AG09309 (cell line): Measurements from ENCODE around the gene TMED6.
"Not testable (repeated sequence)": the region's sequence is repeated elsewhere in the genome, so short reads cannot be mapped to it uniquely, and the experiment has no call there.

ENCODE experiments used
- DNase-seq: peaks from one replicate; pipeline ENCODE4 v3.0.0-alpha.2; 2010; ENCODE audit warnings: low read depth
- H3K4me3 ChIP-seq: 2 replicates; pipeline ENCODE4 v1.5.1; 2011; ENCODE audit warnings: mild to moderate bottlenecking, low read depth, low read length, moderate library complexity; ENCODE audit not compliant: control insufficient read depth
- TF ChIP-seq, protein P1 (sequence below): IDR thresholded peaks from 2 replicates; pipeline ENCODE4 v1.5.1; 2011; ENCODE audit warnings: mild to moderate bottlenecking, low read depth, low read length, inconsistent platforms; ENCODE audit not compliant: insufficient read depth, control insufficient read depth; ENCODE audit errors: missing control alignments

TMED6 gene

DNA sequence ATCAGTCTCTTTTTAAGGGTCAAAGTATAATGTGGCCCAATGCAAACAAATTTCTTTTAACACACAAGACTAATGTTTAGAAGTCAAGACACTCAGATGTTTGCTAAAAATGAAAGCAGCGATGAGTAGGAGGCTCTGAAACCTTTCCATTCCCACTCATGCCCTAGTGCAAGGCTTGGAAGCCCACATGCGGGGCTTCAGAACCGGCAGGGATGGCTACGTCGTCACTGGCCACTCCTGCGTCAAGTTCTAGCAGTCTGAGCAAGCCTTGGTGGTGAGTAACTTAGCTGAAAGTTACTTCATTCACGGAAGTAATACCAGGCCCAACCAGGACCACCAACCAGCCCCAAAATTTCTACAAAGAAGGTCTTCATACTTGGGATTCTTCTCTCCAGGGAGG lies 14.8 kb upstream of the TMED6 start:
- no peak overlapping the region for H3K4me3 ChIP-seq
- DNase-seq, result no peak
- TF ChIP-seq, protein P1, sequence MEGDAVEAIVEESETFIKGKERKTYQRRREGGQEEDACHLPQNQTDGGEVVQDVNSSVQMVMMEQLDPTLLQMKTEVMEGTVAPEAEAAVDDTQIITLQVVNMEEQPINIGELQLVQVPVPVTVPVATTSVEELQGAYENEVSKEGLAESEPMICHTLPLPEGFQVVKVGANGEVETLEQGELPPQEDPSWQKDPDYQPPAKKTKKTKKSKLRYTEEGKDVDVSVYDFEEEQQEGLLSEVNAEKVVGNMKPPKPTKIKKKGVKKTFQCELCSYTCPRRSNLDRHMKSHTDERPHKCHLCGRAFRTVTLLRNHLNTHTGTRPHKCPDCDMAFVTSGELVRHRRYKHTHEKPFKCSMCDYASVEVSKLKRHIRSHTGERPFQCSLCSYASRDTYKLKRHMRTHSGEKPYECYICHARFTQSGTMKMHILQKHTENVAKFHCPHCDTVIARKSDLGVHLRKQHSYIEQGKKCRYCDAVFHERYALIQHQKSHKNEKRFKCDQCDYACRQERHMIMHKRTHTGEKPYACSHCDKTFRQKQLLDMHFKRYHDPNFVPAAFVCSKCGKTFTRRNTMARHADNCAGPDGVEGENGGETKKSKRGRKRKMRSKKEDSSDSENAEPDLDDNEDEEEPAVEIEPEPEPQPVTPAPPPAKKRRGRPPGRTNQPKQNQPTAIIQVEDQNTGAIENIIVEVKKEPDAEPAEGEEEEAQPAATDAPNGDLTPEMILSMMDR, result no peak

- TF ChIP-seq, protein P1, result no peak
- DNase-seq, result no peak
- H3K4me3 ChIP-seq, result no peak overlapping the region
These were observed 14.3 kb upstream of the TMED6 start for GRCh38 chr16:69365901-69366300.

DNA sequence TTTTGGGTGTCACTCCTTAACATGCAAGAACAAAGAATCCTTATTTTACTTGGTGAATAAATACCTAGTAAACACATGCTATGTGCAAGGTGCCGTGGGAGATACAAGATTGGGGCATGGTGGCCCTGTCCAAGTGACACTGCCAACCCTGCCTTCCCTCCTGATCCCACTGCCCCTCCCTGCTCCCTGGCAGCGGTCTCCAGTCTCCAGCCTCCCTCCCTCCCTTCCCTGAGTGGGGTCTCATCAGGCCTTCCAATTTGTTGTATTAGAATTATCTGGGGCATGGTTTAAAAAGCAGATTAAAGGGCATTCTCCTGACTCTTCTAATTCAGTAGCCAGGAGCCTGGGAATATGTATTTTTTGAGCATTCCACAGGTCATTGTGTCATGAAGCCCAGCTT lies 12.5 kb upstream of the TMED6 start:
- TF ChIP-seq, protein P1, result no peak
- no peak for DNase-seq
- H3K4me3 ChIP-seq, result no peak overlapping the region

DNA sequence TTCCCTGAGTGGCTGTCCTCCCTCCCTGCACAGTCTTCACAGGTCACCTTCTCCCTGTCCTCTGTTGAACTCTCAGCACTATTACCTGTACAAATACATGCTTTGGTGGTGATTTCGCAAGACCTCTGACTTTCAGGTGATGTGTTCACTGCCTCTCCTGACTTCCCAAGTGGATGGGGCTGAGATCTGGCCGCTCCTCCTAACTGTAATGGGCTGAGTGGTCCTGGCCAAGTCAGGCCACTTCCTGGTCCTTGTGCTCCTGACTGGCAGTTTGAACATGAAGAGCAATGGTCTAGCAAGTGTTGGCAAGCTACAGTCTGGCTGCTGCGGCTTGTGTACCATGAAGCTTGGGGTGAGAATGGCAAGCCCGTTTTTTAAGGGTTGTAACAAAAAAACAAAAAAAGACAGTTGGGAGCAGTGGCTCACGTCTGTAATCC lies 11.7 kb upstream of the TMED6 start:
- no peak for DNase-seq
- H3K4me3 ChIP-seq, result no peak overlapping the region
- TF ChIP-seq, protein P1, result no peak

- DNase-seq, H3K4me3 ChIP-seq: not testable (repeated sequence)
These were observed 8.5 kb upstream of the TMED6 start for GRCh38 chr16:69360070-69360469.

- DNase-seq, result no peak
- no peak overlapping the region for H3K4me3 ChIP-seq
- TF ChIP-seq, protein P1, result no peak
These were observed 951 bp downstream of the TMED6 start for GRCh38 chr16:69350536-69351133.

DNA sequence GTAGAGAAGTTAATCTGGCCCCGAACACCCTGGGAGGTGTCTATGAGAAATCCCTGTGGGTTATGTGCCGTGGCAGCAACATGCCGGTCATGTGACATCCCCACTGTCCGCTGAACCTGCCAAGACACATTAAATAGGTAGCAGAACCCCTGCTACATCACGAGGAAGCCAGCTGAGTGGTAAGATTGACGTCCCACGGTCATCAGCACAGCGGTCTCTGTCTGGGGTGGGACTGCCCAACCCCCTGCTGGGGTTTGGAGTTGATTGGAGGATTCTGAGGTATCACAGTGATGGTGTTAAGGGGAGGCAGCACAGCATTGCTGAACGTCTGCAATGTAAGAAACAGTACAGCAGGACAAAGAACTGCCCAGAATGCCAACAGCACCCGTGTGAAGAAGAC lies 2.0 kb downstream of the TMED6 start:
- no peak overlapping the region for H3K4me3 ChIP-seq
- no peak for DNase-seq
- TF ChIP-seq, protein P1, result no peak
